ENCODE measurements around the gene KREMEN1. TPM values are rescaled to one million over a fixed set of nuclear protein-coding genes. Genes with fewer than 3 reads are reported as not detected.

KREMEN1 gene
- total and polyA plus RNA-seq, 9 of the 15 experiments (the other 6 are each of a cell fraction or from before 2014, with no cell fraction given), result 0.69 to 11.5 (median 4.3) TPM

- peak in 1 of 2 experiments; percentile 94; a peak in 2 of 4 replicates for TF ChIP-seq BCLAF1 (IDR thresholded peaks at IDR 0.05; ENCODE audit: borderline replicate concordance in 1 of 2, control insufficient read depth in 1 of 2, low read depth in 2 of 2, low read length in 1 of 2)
- peak; percentile 6; the same call in 1 of the 2 replicates for TF ChIP-seq ZNF197 (CRISPR knock-in tag; IDR thresholded peaks at IDR 0.05; ENCODE audit: low read depth)
- TF ChIP-seq NBN (IDR thresholded peaks at IDR 0.05; ENCODE audit: low read depth), result peak; percentile 58
- peak in 1 of 2 experiments; percentile 77; a peak in 1 of 4 replicates for TF ChIP-seq ZMIZ1 (IDR thresholded peaks at IDR 0.05; ENCODE audit: low read depth in 2 of 2, low read length in 2 of 2)
- no peak for TF ChIP-seq THRAP3 (IDR thresholded peaks at IDR 0.05; ENCODE audit: borderline replicate concordance)
- no peak for TF ChIP-seq DMBX1 (CRISPR knock-in tag; IDR thresholded peaks at IDR 0.05; ENCODE audit: borderline replicate concordance)
- TF ChIP-seq DLX4 (CRISPR knock-in tag; IDR thresholded peaks at IDR 0.05), result no peak
- no peak for TF ChIP-seq ZKSCAN1 (IDR thresholded peaks at IDR 0.05; ENCODE audit: low read depth, low read length)
- peak; percentile 58 for TF ChIP-seq ELF1 (tag; IDR thresholded peaks at IDR 0.05)
- peak; percentile 99 for TF ChIP-seq POLR2A (conservative IDR thresholded peaks at IDR 0.05)
- no peak for TF ChIP-seq KLF16 (IDR thresholded peaks at IDR 0.05)
- TF ChIP-seq ERF (CRISPR knock-in tag; IDR thresholded peaks at IDR 0.05), result 0 out of 2 replicates have a peak, but pooled peaks have one; percentile 32
- no peak for TF ChIP-seq STAT5A (IDR thresholded peaks at IDR 0.05; ENCODE audit: borderline replicate concordance, low read length)
- 0 out of 2 replicates have a peak, but pooled peaks have one; percentile 19 for TF ChIP-seq ZNF121 (CRISPR knock-in tag; conservative IDR thresholded peaks at IDR 0.05)
- TF ChIP-seq HBP1 (CRISPR knock-in tag; IDR thresholded peaks at IDR 0.05), result 0 out of 2 replicates have a peak, but pooled peaks have one; percentile 17
- TF ChIP-seq ATF6 (CRISPR knock-in tag; IDR thresholded peaks at IDR 0.05), result no peak
Measured at GRCh38 chr22:29152045-29152953, 79.5 kb downstream of the KREMEN1 start (continued).
